SK-N-DZ (cell line): ENCODE measurements around the gene IFRD1.
"Not testable (repeated sequence)": the region's sequence is repeated elsewhere in the genome, so short reads cannot be mapped to it uniquely, and the experiment has no call there.

Experiments
- DNase-seq: peaks from one replicate; pipeline ENCODE4 v3.0.0-alpha.2; 2015; ENCODE audit warnings: low spot score

Gene IFRD1

GRCh38 chr7:112442210-112442609, 8.1 kb upstream of the IFRD1 start:
- no peak for DNase-seq

DNA sequence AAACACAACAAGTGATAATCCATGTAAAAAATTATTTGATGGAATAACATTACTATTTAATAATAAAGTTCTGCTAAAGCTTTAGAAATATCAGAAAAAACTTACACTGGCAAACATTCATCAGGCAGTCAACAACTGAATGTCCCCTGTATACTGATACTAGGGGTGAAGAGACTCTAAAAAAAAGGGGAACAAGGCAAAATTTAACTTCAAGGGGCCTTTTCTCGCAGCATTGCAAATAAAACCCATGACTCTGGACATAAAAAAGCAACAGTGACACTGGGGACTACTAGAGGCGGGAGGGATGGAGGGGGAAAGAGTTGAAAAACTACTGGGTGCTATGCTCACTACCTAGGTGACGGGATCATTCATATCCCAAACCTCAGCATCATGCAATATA, 5.8 kb upstream of the IFRD1 start:
- DNase-seq = no peak

- DNase-seq = no peak
Measured at GRCh38 chr7:112446431-112446830, 3.8 kb upstream of the IFRD1 start.

DNA sequence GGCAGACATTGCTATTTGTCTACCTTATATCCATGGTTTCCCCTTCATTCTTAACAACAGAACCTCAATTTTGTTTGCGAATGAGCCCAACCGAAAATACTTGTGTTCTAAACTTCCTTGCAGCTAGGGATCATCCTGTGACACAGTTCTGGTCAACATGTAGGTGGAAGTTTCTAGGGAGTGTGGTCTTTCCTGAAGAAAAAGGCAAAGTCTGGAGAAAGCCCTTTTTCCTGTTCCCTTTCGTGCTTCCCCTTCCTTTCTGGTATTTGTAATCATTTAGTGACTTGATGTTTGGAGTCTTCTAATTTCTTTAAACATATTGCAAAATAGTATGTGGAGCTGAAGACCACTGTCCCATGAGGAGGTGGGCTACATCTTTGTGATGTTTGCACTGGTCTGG, 2.9 kb upstream of the IFRD1 start:
- no peak for DNase-seq

- no peak for DNase-seq
Measured at GRCh38 chr7:112448381-112448780, 1.9 kb upstream of the IFRD1 start.

DNA sequence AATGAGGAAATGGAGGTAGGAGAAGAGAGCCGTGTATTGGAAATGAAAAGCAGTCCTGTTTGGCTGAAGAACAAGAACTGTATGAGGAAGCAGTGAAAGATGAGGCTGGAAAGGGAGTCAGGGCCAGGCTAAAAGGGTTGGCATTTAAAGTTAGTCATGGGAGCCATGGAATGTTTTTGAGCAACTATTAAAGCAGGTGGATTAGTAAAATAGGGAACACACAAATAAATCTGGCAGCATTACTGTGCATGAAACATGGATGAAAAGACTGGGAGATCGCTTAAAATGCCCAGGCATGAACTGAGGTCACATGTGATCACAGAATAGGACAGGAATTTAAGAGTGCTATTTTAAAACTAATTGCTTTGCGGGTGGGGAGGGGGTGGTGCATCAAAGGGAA, 1.4 kb upstream of the IFRD1 start:
- no peak for DNase-seq

DNA sequence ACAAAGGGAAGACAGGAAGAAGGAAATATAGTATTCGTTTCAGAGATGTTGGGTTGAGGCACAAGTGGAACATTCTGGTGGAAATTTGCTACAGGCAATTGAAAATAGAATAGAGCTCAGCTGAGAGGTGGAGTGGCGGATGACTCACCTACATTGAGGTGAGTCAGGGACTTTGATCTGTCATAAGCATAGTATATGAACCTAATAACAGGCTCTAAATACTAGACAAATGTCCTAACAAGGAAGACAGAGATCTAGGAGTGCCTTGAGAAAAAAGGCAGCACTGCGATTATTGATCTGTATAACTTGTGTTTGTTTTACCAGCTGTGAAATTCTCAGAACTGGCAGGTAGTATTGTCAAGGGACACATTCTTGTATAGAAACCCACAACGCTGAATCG, 907 bp upstream of the IFRD1 start:
- DNase-seq = no peak

DNA sequence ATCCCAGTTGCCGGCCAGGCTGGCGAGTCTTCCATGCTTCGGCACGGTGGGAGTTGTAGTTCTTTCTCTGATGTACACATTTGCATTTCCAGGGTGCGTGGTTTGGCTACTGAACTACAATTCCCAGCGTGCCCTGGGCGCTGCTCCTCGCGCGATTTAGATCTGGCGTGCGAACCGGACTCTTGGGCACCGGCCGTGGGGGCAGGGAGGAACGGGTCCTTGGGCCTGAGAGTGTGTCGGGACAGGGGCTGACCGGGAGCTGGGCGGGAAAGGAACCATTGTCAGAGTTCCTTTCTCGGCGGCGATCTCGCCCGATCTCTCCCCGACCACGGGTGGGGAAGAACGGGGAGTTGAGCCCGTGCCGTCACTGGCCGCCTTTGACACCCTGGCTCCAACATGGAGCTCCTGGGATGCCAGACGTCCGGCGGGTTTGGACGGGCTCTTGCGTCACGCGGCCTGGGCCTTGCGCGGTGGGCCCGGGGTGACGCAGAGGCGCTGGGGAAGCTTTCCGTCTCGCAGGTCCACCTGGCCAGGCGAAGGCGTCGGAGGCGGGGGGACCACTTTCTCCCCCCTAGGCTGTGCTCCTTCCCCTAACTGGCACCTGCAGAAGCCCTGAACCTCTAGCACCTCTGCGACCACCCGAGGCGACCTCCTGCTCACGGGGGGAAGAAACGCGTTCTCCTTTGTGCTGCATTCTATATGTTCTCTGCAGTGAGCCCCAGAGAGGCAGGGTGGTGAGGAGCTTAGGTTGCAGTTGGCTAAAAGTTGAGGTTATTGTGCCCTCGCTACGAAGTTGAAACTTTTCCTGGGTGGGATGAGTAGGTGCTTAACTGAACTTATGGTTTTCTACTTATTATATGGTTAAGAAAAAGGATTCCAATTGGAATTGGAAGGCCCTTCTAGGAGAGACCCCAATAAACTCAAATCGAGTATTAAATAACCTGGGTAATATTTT, 824 bp downstream of the IFRD1 start:
- DNase-seq = peak; percentile 98

- DNase-seq = peak; percentile 46
Measured at GRCh38 chr7:112452102-112452888, 2.0 kb downstream of the IFRD1 start.

- DNase-seq = no peak
Measured at GRCh38 chr7:112453505-112454171, 3.4 kb downstream of the IFRD1 start.

GRCh38 chr7:112454191-112454590, 3.9 kb downstream of the IFRD1 start:
- not testable (repeated sequence) for DNase-seq

GRCh38 chr7:112459645-112460044, 9.4 kb downstream of the IFRD1 start:
- no peak for DNase-seq

DNA sequence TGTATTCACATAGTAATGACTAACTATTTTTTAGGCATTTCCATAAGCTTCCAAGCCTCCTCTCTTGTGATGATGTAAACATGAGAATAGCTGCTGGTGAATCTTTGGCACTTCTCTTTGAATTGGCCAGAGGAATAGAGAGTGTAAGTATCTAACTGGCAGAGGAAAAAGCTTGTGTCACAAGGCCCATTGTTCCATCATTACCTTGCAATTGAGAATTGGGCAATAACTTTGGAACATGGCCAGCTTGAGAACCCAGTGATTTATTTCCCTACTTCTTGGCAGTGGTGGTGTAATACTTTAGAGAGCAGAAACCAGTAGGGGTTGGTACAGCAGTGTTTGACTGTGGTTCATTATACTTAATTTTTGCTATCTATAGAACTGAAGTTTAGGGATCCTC, 12.0 kb downstream of the IFRD1 start:
- DNase-seq = no peak

DNA sequence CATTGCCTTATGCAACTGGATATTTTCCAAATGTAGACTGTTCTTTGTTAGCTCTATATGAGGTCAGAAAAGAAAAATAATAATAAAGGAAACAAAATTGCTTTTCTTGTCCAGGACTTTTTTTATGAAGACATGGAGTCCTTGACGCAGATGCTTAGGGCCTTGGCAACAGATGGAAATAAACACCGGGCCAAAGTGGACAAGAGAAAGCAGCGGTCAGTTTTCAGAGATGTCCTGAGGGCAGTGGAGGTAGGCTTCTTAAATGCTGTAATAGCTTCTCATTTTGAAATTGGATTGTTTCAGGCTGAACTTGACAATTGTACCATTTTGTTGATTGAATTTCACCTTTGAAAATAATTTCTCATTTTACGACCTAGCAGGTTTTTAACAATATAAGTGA, 17.6 kb downstream of the IFRD1 start:
- DNase-seq = no peak

DNA sequence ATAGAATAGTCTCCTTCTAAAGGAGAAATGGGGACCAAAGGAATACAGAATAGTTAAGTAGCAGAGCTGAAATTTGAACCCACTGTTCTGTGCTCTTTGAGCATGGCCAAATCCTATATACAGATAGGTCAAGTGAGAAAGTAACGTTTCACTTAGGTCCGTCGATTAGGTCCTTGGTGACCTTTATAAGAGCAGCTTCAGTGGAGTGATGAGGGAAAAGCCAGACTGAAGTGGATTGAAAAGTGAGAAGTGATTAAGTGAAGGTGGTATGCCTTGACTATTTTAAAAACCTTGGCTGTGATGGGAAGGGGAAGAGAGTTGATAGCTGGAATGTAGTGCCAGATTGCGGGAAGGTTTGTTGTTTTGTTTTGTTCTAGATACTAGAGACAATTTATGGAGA, 19.9 kb downstream of the IFRD1 start:
- DNase-seq = no peak

- no peak for DNase-seq
Measured at GRCh38 chr7:112476390-112477052, 26.3 kb downstream of the IFRD1 start.

GRCh38 chr7:112481121-112481736, 31.0 kb downstream of the IFRD1 start:
- DNase-seq = no peak

DNA sequence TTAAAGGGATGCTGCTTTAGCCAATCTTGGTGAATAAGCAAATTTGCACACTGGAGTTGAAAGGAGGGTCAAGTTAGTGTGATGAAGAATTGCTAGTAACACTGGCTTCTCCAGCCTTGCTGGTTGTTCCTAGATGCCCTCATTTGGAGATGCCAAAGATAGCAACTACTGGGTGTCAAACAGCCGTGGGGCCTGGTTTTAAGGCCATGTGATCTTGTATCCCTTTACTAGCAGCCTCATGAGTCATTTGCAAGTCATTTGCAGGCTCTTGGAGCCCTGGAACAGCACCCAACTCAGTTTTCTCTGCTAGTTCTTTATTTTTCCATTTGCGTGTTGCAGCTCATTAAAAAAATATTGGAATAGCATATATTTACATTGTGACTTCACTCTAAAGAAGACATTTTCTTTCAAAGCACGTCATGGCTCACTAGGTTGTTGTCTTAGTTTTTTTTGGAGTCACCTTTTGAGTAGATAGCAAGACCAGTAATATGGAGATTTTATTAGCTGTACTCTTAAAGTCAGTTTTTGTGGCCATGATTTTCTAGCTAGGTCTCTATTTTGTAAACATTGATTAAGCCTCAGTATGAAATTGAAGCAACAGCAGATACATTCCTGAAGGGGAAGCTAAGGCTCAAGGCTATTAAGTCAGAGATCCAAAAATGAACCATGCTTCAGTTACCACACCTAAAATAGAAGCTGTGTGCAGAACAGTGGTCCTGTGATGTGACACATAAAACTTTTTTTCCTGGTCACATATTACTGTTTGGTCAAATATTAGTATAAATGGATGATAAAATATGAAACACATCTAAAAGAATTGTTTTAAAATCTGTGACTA, 31.8 kb downstream of the IFRD1 start:
- DNase-seq = peak; percentile 25

DNA sequence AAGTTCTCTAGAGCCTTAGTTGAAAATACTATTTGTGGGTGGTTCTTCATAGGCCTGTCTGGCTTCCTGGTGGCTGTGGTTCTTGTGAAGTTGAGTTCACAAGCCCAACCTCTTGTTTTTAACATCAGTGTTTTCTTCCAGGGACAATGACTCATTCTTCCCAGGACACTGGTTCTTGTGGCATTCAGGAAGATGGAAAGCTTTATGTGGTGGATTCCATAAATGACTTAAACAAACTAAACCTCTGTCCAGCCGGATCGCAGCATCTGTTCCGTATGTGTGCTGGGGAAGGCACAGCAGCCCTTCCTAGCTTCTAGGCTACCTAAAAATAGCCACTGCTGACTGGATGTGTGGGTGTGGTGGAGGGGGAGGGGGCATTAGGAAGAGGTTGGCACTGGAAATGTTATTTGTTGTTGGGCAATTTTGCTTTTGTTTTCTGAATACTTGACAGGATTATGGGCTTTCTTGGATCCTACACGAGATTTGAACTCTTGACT, 34.5 kb downstream of the IFRD1 start:
- DNase-seq = no peak

DNA sequence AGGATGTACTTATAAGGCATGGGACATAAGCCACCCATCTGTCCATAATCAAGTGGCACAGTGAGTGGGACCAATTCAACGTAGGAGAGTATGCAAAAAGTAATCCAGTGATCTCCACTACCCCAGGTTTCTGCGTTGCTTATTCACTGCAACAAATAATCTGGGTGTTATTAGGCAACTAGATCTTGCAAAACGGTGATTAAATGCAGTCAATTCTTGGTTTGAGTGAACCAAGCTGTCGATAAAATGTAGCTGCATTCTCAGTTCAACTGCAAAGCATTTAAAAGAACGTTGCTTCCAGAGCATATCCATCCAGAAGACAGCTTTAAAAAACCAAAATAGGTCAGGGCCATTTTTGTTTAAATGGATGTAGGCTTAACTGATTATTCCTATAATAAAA, 35.5 kb downstream of the IFRD1 start:
- DNase-seq = no peak
